Body of pancreas (tissue), 4 donors: ENCODE measurements around the gene P3R3URF.

Experiments
- CTCF ChIP-seq, 7 experiments: fragments of 450-650 bp in 4 of 7; fragments of 200-600 bp in 3 of 7; sonication (generic) in 3 of 7; IDR thresholded peaks; one replicate each; pipeline ENCODE4 v1.5.1; 2016 to 2019; ENCODE audit warnings: antibody characterized with exemption in 7 of 7
- POLR2A ChIP-seq, 3 donors: fragments of 450-650 bp; IDR thresholded peaks; one replicate each; pipeline ENCODE4 v1.6.1; 2016; ENCODE audit warnings: antibody characterized with exemption in 3 of 3, mild to moderate bottlenecking in 2 of 3

DNA sequence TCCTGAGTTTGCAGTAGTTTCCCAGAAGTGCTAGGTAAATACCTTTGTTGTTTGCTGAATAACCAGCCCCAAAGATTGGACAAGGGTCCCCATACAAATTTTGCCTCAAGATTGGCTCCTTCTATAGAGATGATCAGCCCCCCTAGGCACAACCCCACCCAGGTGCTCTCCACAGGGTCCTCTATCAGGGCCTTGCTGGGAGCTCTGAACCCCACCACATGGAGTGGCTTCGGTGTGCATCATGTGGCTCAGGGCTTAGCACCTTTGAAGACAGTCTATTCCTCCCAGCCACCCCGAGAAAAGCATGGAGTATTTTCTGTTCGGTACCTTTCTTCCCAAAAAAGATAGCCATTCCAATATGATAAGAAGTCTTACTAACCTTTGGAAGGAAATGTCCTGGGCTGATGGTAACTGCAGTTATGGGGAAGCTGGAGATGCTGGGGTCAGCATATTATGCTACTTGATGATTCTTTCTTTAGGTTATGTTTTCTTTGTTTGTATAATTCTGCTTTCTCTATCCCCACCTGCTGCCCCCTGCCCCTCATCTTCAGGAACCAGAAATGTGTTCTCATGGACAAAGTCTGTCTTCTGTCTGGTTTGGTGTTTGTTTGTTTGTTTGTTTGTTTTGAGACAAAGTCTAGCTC lies 6.4 kb downstream of the P3R3URF start:
- TF ChIP-seq POLR2A (IDR thresholded peaks at IDR 0.05) (no peak), CTCF (IDR thresholded peaks at IDR 0.05) (no peak)
